ENCODE results near the gene MST1.

- TF ChIP-seq CTCF (conservative IDR thresholded peaks at IDR 0.05 in 1 of 2, IDR thresholded peaks at IDR 0.05 in 1 of 2; ENCODE audit: low read depth in 1 of 2, low read length in 2 of 2) (no peak), EZH2 (IDR thresholded peaks at IDR 0.05; ENCODE audit: low read length, missing control alignments) (no peak)
Measured at GRCh38 chr3:49662021-49662420, 27.3 kb downstream of the MST1 start.
